K562 (cell line): ENCODE results near the gene ZNF860. TPM values are rescaled to one million over a fixed set of nuclear protein-coding genes. Genes with fewer than 3 reads are reported as not detected.

ENCODE experiments used
- BMI1 ChIP-seq: fragments of 150-350 bp; IDR thresholded peaks from 2 replicates; pipeline ENCODE4 v1.6.1; 2014; ENCODE audit warnings: low read length
- E2F4 ChIP-seq: sonication (generic); formaldehyde crosslinking; IDR thresholded peaks from 2 replicates; pipeline ENCODE4 v1.8.0; 2022; ENCODE audit warnings: mild to moderate bottlenecking, low read depth, missing genetic modification reagents
- EP300 ChIP-seq: IDR thresholded peaks from 2 replicates; pipeline ENCODE4 v1.6.1; 2012; ENCODE audit warnings: low read length, improper control_type of control experiment
- FOXK2 ChIP-seq, 2 experiments: fragments of 450-650 bp; IDR thresholded peaks in 1 of 2; conservative IDR thresholded peaks in 1 of 2; 2 replicates each; pipeline ENCODE4 v1.6.1; 2016; ENCODE audit warnings: low read depth in 2 of 2, mild to moderate bottlenecking in 1 of 2
- GABPB2 ChIP-seq: fragments of 250-450 bp; sonication (Bioruptor Pico); conservative IDR thresholded peaks from 2 replicates; pipeline ENCODE4 v1.5.1; 2021; ENCODE audit warnings: mild to moderate bottlenecking
- HBP1 ChIP-seq: fragments of 450-650 bp; formaldehyde crosslinking; IDR thresholded peaks from 2 replicates; pipeline ENCODE4 v1.4.0; 2022; ENCODE audit warnings: missing genetic modification characterization
- HIVEP1 ChIP-seq: fragments of 250-450 bp; sonication (Bioruptor Pico); IDR thresholded peaks from 2 replicates; pipeline ENCODE4 v1.4.0; 2020; ENCODE audit warnings: mild to moderate bottlenecking
- MGA ChIP-seq: fragments of 450-650 bp; IDR thresholded peaks from 2 replicates; pipeline ENCODE4 v1.6.1; 2016; ENCODE audit warnings: mild to moderate bottlenecking, moderate library complexity
- NR2F6 ChIP-seq: fragments of 450-650 bp; formaldehyde crosslinking; IDR thresholded peaks from 2 replicates; pipeline ENCODE4 v1.4.0; 2020; ENCODE audit warnings: mild to moderate bottlenecking
- RBBP5 ChIP-seq: fragments of 200-600 bp; sonication (generic); IDR thresholded peaks from 2 replicates; pipeline ENCODE4 v1.6.1; 2012; ENCODE audit warnings: borderline replicate concordance, mild to moderate bottlenecking, low read length, control low read depth, inconsistent platforms; ENCODE audit not compliant: insufficient read depth, poor library complexity, severe bottlenecking
- SMAD4 ChIP-seq: fragments of 250-450 bp; sonication (Bioruptor Pico); conservative IDR thresholded peaks from 2 replicates; pipeline ENCODE4 v1.8.0; 2021; ENCODE audit warnings: inconsistent platforms, mild to moderate bottlenecking, moderate library complexity
- TAF1 ChIP-seq: IDR thresholded peaks from 2 replicates; pipeline ENCODE4 v1.6.1; 2011; ENCODE audit warnings: mild to moderate bottlenecking, low read length, moderate library complexity; ENCODE audit not compliant: insufficient read depth, control insufficient read depth, severe bottlenecking; ENCODE audit errors: extremely low read depth
- ZBED1 ChIP-seq: IDR thresholded peaks from 2 replicates; pipeline ENCODE4 v1.6.1; 2014
- ZNF316 ChIP-seq: fragments of 450-650 bp; IDR thresholded peaks from 2 replicates; pipeline ENCODE4 v1.6.1; 2016
- polyA plus RNA-seq, 8 experiments: library from polyadenylated mRNA; depleted of rRNA in 4 of 8; stranded (reverse) in 5 of 8; unstranded in 3 of 8; fragments of >200 nt; fragmentation: Nextera tagmentation in 2 of 8; fragmentation: Illumina TruSeq in 1 of 8; extraction: Ambion mirVana in 2 of 8; extraction: Trizol in 1 of 8; gene quantifications; 2 replicates each; pipeline versions ENCODE4 v1.2.1 to v1.2.3, GENCODE V29; 2011 to 2014; ENCODE audit warnings: inconsistent platforms in 1 of 8, missing spikeins in 1 of 8
- total RNA-seq, 7 experiments: library from RNA; depleted of rRNA in 6 of 7; stranded (reverse); fragments of >200 nt in 6 of 7; fragmentation: Illumina TruSeq in 2 of 7; extraction: Trizol in 2 of 7; gene quantifications; 2 replicates each; pipeline versions ENCODE4 v1.2.1 to v1.2.3, GENCODE V29; 2011 to 2021; ENCODE audit warnings: low replicate concordance in 1 of 7

Gene ZNF860
- total and polyA plus RNA-seq, 9 of the 15 experiments (the other 6 are each of a cell fraction or from before 2014, with no cell fraction given) = not detected

DNA sequence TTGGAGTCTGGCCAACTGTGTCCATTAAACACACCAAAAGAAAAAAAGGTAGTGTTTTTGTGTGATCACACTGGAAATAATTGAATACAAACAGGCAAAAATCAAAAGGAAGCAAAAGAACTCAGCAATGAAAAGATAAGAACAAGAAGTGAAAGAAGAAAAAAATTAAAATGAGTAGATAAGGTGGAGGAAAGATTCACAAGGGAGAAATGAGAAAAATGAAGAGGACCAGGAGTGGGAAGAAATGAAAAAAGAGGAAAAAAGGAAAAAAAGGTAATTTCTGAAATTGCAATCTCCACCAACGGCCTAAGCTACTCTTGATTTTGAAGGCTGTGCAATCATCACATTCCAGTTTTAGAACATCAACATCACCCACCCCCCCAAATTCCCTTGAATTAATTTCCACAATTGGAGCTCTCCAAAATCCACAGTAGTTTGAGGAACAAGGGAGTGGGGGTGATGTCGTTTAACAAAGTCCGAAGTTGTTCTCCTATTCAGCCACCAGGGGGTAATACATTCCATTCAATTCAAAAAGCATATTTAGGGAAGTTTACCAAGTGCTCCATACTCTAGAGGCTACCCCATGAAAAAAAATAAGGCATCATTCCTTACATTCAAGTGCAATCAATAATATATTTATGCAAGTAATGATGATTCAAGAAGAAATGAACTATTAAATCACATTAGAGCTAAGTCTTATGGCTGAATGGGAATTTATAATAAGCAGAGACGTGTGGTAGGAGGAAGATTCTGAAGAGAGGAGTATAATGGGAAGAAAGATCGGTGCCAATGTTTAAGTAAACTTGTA, 37.4 kb downstream of the ZNF860 start (continued):
- TF ChIP-seq NR2F6 (no peak), MGA (no peak), GABPB2 (no peak), TAF1 (no peak), EP300 (no peak), FOXK2 (conservative IDR thresholded peaks at IDR 0.05 in 1 of 2, IDR thresholded peaks at IDR 0.05 in 1 of 2; ENCODE audit: low read depth in 2 of 2) (0 out of 4 replicates have a peak, but pooled peaks of 1 of the 2 experiments have one; percentile 12), E2F4 (CRISPR knock-in tag) (no peak), ZNF316 (no peak), ZBED1 (no peak), RBBP5 (no peak), HIVEP1 (CRISPR knock-in tag) (no peak), SMAD4 (no peak), HBP1 (CRISPR knock-in tag) (peak; percentile 60; the same call in 1 of the 2 replicates), BMI1 (no peak)
